Stimulated activated CD4-positive, alpha-beta T cell treated with anti-CD3 and anti-CD28 coated beads, Interleukin-1b, Interleukin-23, amount 100 ng/mL, for 48 hours (primary cell): ENCODE measurements around the gene GPR31.
A peak's percentile ranks its signal among the peaks of the same experiment; 100 is the strongest.

Experiments
- DNase-seq: peaks from one replicate; pipeline ENCODE4 v3.0.0-alpha.2; 2020

GPR31 gene

DNA sequence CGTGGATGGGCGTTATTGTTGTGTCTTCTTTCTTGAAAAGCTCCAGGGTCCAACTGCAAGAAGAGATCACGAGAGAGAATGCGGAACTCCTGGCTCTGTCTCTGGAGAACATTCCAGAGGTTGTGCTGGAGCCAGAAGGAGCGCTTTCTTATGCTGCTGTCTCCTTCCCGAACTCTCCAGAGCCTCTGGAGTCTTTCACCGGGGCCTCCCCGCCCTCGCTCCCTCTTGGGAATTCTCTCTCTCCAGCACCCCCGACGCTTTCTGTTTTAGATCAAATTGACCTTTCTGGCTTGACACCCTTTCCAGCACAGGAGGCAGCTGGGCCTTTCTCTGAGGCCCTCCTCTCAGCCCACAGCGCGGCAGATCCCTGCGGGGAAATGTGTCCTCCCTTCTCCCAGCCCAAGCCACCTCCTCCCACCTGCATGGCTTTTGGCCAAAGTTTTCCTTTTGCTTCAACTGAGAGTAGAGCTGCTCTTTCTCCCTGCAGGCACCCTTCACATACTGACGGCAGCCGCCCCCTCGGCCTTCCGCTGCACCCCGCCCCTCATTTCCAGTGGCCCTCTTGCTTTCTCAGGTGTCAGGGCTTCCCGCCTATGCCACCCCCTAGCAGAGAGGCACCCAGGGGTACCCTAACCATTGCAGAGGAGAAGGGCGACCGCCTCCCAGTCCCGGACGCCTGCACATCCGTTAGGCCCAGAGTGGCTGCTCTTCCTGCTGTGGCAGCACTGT, 41.5 kb downstream of the GPR31 start:
- DNase-seq = no peak

DNA sequence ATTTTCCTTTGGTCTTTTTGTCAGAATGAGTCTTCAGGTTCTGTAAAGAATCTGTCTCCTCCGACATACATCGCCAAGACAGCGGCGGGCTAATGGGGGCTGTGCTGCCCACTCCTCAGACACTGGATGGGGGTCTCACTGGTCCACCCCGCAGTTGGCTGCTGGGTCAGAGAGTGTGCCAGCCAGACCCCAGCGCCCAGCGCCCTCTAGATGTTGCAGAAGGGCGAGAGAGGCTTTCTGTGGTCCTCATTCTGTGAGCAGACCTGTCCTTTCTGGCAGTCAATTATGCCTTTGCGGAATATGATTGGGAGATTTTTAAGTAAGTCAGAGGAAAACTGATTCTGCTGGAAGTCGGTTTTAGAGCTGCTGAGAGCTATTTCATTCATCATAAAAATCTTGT, 42.7 kb downstream of the GPR31 start:
- DNase-seq = no peak

DNA sequence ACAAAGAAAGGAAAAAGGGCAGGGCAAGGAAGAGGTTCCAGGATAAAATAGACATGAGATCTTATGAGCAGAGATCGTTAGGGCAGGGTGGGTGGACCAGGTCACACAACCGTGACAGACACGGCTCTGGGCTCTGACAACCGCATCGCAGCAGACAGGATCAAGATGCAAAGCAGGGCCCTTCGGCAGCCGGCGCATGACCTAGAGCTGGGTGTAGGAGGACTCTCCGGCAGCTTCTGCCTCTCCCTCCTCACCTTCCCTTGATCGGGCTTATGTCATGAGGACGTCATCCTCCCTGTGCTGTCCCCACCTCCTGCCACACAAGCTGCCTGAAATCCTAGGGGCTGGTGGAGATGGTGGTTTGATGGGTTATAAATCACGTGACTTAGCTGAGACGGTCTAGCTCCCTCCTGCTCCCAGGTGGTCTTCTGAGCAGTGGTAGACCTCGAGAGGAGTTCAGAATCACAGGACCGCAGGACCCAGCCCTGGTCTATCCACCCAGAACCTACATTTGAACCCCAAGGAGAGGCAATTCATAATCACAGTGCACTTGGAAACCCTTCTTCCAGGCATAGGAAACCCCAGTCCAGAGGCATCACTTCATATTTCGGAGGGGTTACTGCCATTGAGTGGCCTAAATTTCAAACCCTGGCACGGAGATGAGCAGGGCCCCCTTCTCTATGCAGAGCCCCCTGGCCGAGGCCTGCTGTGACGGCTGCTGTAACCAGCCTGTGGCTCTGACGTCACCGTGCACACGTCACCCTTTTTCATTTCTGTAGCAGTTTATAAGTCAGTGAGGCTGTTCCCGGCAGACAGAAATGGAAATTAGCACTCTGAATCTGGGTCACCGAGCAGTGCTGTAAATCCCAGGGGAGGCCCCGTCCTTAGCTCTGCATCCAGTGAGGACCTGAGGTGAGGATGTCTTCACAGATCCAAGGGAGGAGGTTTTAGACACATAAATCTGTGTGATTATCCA, 43.6 kb downstream of the GPR31 start:
- peak; percentile 63 for DNase-seq

DNA sequence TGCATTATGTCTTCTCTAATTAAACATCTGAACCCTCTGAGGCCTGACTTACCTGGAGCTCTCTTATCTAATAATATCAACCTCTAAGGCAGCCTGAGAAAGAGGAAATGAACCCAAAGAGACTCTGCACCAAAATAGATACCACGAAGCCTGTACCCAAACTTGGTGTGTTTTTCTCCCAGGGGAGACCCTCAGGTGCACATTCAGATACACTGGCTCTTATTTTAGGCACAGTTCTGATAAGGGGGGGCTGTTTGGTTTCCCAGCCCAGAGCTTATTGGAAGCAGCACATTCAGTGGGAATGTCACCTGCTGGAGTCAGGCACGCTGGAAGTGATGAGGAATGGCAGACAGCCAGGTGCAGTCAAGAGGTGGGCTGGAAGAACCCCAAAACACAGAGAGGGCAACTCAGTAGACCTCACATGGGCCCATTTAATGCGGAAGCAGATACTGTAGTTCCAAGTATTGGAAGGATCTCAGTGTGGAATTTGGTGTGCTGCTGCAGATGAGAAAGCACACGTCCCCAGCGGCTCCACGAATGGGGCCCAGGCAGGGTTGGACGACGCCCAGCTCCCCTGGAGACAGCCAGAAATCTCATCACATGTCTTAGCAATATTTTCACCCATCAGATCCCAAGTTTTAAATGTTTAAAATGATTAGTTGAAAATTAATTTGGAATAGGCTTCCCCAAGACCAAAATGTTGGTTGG, 44.6 kb downstream of the GPR31 start:
- no peak for DNase-seq

DNA sequence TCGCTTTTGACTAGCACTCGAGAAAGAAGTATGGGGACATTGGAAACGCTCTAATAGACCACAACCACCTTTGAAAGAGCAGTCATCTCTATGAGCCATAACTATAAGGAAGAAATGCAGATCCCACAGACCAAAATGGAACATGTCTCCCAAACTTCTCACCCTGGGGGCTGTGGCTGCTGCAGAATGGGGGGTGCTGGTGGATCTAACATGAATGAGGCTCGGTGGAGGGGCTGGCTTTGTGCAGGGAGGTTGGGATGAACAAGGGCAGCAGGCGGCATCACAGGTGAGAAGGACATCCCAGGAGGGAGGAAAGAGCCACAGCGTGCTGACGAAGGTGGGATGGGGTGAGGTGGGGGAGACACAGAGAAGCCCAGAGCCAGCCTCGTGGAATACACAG, 45.4 kb downstream of the GPR31 start:
- DNase-seq = no peak

DNA sequence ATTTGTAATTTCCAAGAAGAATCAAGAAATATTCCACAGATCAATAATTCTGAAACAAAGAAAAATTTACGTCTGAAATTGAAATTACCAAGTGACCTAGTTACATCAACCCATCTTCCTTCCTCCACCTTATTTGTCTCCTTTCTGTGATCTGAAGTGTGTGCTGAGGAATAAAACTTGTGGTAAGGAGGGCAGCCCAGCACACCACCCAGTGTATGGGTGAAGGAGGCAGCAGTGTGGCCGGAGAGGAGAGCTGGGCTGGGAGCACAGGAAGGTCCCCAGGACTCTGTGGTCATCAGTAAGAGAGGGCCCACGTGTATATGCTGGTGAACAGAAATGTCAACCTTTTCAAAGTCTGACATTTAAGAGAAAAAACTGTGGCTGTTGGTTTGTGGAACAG, 46.2 kb downstream of the GPR31 start:
- DNase-seq = no peak

DNA sequence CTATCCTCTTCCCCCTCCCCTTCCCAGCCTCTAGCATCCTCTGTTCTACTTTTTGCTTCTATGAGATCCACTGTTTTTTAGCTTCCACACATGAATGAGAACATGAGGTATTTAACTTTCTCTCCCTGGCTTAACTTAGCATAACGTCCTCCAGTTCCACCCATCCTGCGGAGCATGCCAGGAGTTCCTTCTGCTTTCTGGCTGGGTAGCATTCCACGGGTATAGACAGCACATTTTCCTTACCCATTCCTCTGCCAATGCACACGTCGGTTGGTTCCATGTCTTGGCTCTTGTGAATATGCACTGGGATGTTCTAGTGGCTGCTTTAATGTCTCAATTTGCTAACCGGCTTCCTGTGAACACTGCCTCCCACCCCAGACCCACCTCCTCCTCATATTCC, 48.1 kb downstream of the GPR31 start:
- DNase-seq = no peak

DNA sequence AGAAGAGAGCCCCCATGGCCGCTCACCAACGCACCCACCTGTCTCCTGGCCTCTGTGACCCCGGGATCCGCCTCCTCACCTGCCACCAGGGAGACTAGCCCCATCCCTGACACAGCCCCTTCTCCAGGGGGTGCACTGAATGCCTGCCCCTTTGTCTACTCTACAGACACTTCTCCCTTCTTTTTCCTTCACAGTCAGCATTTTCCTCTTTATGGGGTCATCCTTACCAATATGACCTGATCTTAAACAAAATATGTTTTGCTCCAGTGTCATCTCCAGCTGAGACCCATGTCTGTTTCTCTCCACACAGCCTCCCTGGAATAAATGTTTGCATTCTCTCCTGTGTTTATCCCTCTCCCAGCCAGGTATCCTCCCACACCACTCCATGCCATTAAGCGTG, 49.5 kb downstream of the GPR31 start:
- no peak for DNase-seq

DNA sequence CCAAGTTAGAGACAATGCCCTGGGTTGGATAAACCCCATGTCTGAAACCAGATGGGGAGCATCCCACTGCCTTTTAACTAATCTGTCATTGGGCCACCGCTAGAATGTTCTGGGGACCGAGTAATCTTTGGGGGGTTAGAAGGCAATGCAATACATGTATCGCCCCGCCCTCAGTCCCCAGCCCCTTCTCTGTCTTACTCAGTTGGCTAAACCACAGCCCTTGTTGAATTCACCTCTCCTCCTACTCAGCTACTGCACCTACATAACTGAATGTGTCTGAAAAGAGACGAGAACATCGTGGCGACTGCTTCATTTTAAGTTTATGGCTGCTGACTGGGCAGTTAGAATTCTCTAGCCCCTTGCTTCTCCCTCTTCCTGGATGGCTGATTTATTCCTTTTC, 50.0 kb downstream of the GPR31 start:
- no peak for DNase-seq

DNA sequence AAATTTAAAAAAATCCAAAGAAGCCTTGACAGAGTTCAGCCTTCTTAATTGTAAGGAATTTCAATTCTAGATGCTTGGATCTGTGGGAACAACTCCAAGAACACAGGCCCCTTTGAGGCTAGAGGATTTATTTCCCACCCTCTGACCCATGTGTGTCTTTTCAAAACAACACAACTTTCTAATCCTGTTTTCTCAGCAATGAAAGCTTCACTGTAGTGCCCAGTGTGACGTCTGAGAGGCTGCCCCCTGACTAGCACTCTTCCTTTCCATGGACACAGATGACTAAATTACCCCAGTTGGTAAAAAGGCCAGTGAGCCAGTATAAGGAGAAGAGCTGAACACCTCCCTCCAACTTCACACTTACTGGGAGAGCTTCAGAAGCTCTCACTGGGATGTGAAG, 51.4 kb downstream of the GPR31 start:
- no peak for DNase-seq
